Immature natural killer cell (primary cell): ENCODE measurements around the gene HRK. TPM values are rescaled to one million over a fixed set of nuclear protein-coding genes. Genes with fewer than 3 reads are reported as not detected.
A peak's percentile ranks its signal among the peaks of the same experiment; 100 is the strongest.

ENCODE experiments used
- DNase-seq, 3 donors: peaks; one replicate each; pipeline ENCODE4 v3.0.0; 2022; ENCODE audit warnings: mixed read lengths in 1 of 3
- H3K27ac Mint-ChIP-seq, 6 donors: one replicate each; pipeline ENCODE4 v1.8.0; 2020; ENCODE audit warnings: mixed read lengths in 6 of 6, mild to moderate bottlenecking in 5 of 6, inconsistent platforms in 4 of 6, moderate library complexity in 3 of 6
- H3K27me3 Mint-ChIP-seq, 3 donors: one replicate each; pipeline ENCODE4 v1.8.0; 2020 to 2021; ENCODE audit warnings: low read depth in 3 of 3, mild to moderate bottlenecking in 3 of 3, mixed read lengths in 3 of 3, moderate library complexity in 3 of 3, inconsistent platforms in 1 of 3
- H3K36me3 Mint-ChIP-seq, 3 donors: one replicate each; pipeline ENCODE4 v1.8.0; 2020; ENCODE audit warnings: mixed read lengths in 3 of 3, inconsistent platforms in 2 of 3, mild to moderate bottlenecking in 2 of 3
- H3K4me1 Mint-ChIP-seq, 2 donors: one replicate each; pipeline ENCODE4 v1.8.0; 2020; ENCODE audit warnings: inconsistent platforms in 2 of 2, mild to moderate bottlenecking in 2 of 2, mixed read lengths in 2 of 2, moderate library complexity in 1 of 2
- H3K4me3 Mint-ChIP-seq, 5 donors: one replicate each; pipeline ENCODE4 v1.8.0; 2020; ENCODE audit warnings: mild to moderate bottlenecking in 5 of 5, mixed read lengths in 5 of 5, inconsistent platforms in 3 of 5, moderate library complexity in 3 of 5
- H3K9me3 Mint-ChIP-seq, 6 donors: one replicate each; pipeline ENCODE4 v1.8.0; 2020; ENCODE audit warnings: mild to moderate bottlenecking in 6 of 6, mixed read lengths in 6 of 6, inconsistent platforms in 4 of 6, moderate library complexity in 3 of 6
- polyA plus RNA-seq, 3 donors: library from polyadenylated mRNA; unstranded; fragments of 300-500 nt; fragmentation: Illumina TruSeq; gene quantifications; one replicate each; pipeline ENCODE4 v1.2.3, GENCODE V29; 2021

Gene HRK
- polyA plus RNA-seq, 3 donors from 2014 or later: not detected

GRCh38 chr12:116916714-116917114, 35.5 kb upstream of the HRK start:
- H3K27ac Mint-ChIP-seq: peak overlapping the region; percentile 22 to 99 (median 86)
- no peaks in the 10 kb centered on the region for H3K9me3 Mint-ChIP-seq
- DNase-seq: peak; percentile 77 to 85 (median 80)
- H3K27me3 Mint-ChIP-seq: peaks cover 6 to 11% (median 8%) of the 10 kb centered on the region in 3 donors
- peaks cover 0 to 4% (median 0%) of the 10 kb centered on the region in 3 donors for H3K36me3 Mint-ChIP-seq
- peaks cover 55 to 87% of the 10 kb centered on the region in 2 donors for H3K4me1 Mint-ChIP-seq
- peak overlapping the region; percentile 42 to 77 (median 66) for H3K4me3 Mint-ChIP-seq

- Mint-ChIP-seq H3K4me3 (peak overlapping the region; percentile 42 to 77 (median 66)), H3K36me3 (peaks cover 0 to 4% (median 0%) of the 10 kb centered on the region in 3 donors), H3K4me1 (peaks cover 56 to 86% of the 10 kb centered on the region in 2 donors), H3K27me3 (peaks cover 6 to 11% (median 8%) of the 10 kb centered on the region in 3 donors), H3K9me3 (no peaks in the 10 kb centered on the region), H3K27ac (peak overlapping the region; percentile 22 to 99 (median 86))
- no peak for DNase-seq
Observed at GRCh38 chr12:116916122-116916521, 34.9 kb upstream of the HRK start.

GRCh38 chr12:116915326-116915725, 34.1 kb upstream of the HRK start:
- H3K36me3 Mint-ChIP-seq: peaks cover 0 to 4% (median 0%) of the 10 kb centered on the region in 3 donors
- peak overlapping the region in 1 of 6 donors; percentile 68 for H3K27ac Mint-ChIP-seq
- H3K9me3 Mint-ChIP-seq: no peaks in the 10 kb centered on the region
- peaks cover 52 to 84% of the 10 kb centered on the region in 2 donors for H3K4me1 Mint-ChIP-seq
- H3K27me3 Mint-ChIP-seq: peaks cover 8 to 12% (median 11%) of the 10 kb centered on the region in 3 donors
- H3K4me3 Mint-ChIP-seq: no peak overlapping the region
- DNase-seq: no peak

- peaks cover 4 to 9% (median 4%) of the 10 kb centered on the region in 3 donors for H3K27me3 Mint-ChIP-seq
- H3K9me3 Mint-ChIP-seq: no peaks in the 10 kb centered on the region
- DNase-seq: peak; percentile 79 to 81 (median 80)
- H3K4me3 Mint-ChIP-seq: peak within 1 kb of the TSS; percentile 84 to 95 (median 92)
- no peaks in the 10 kb centered on the region for H3K36me3 Mint-ChIP-seq
- H3K4me1 Mint-ChIP-seq: peaks cover 25 to 43% of the 10 kb centered on the region in 2 donors
- peak within 1 kb of the TSS; percentile 65 to 90 (median 83) for H3K27ac Mint-ChIP-seq
Observed at GRCh38 chr12:116910645-116911451, 29.6 kb upstream of the HRK start, which contains the start of gene FBXW8. Gene FBXW8, plus strand, starts transcription at chr12:116910950. Its CDS starts 88 bp downstream, at chr12:116911038.

- no peaks in the 10 kb centered on the region for H3K36me3 Mint-ChIP-seq
- H3K27me3 Mint-ChIP-seq: peaks cover 4 to 9% (median 7%) of the 10 kb centered on the region in 3 donors
- H3K4me3 Mint-ChIP-seq: peak overlapping the region; percentile 83 to 95 (median 92)
- no peaks in the 10 kb centered on the region for H3K9me3 Mint-ChIP-seq
- H3K27ac Mint-ChIP-seq: peak overlapping the region; percentile 65 to 90 (median 83)
- no peak for DNase-seq
- H3K4me1 Mint-ChIP-seq: peaks cover 20 to 37% of the 10 kb centered on the region in 2 donors
Observed at GRCh38 chr12:116910280-116910644, 29.0 kb upstream of the HRK start.

GRCh38 chr12:116906285-116906684, 25.0 kb upstream of the HRK start:
- peaks cover 0 to 1% (median 0%) of the 10 kb centered on the region in 6 donors for H3K9me3 Mint-ChIP-seq
- H3K27ac Mint-ChIP-seq: no peak overlapping the region
- H3K27me3 Mint-ChIP-seq: peaks cover 4 to 23% (median 10%) of the 10 kb centered on the region in 3 donors
- no peaks in the 10 kb centered on the region for H3K36me3 Mint-ChIP-seq
- H3K4me1 Mint-ChIP-seq: peaks cover 6 to 9% of the 10 kb centered on the region in 2 donors
- DNase-seq: no peak
- no peak overlapping the region for H3K4me3 Mint-ChIP-seq

GRCh38 chr12:116903818-116904217, 22.6 kb upstream of the HRK start:
- no peaks in the 10 kb centered on the region for H3K4me1 Mint-ChIP-seq
- H3K9me3 Mint-ChIP-seq: peaks cover 0 to 1% (median 0%) of the 10 kb centered on the region in 6 donors
- peaks cover 2 to 32% (median 7%) of the 10 kb centered on the region in 3 donors for H3K27me3 Mint-ChIP-seq
- no peak for DNase-seq
- no peak overlapping the region for H3K4me3 Mint-ChIP-seq
- H3K27ac Mint-ChIP-seq: peak overlapping the region in 1 of 6 donors; percentile 42
- no peaks in the 10 kb centered on the region for H3K36me3 Mint-ChIP-seq

GRCh38 chr12:116901612-116902011, 20.4 kb upstream of the HRK start:
- no peak overlapping the region for H3K27ac Mint-ChIP-seq
- H3K4me3 Mint-ChIP-seq: no peak overlapping the region
- no peaks in the 10 kb centered on the region for H3K4me1 Mint-ChIP-seq
- no peak for DNase-seq
- peaks cover 2 to 35% (median 2%) of the 10 kb centered on the region in 3 donors for H3K27me3 Mint-ChIP-seq
- peaks cover 0 to 1% (median 0%) of the 10 kb centered on the region in 6 donors for H3K9me3 Mint-ChIP-seq
- no peaks in the 10 kb centered on the region for H3K36me3 Mint-ChIP-seq

- no peak for DNase-seq
- Mint-ChIP-seq H3K4me3 (no peak overlapping the region), H3K27me3 (peaks cover 2 to 21% (median 4%) of the 10 kb centered on the region in 3 donors), H3K4me1 (no peaks in the 10 kb centered on the region), H3K9me3 (peaks cover 0 to 1% (median 0%) of the 10 kb centered on the region in 6 donors), H3K27ac (no peak overlapping the region), H3K36me3 (no peaks in the 10 kb centered on the region)
Observed at GRCh38 chr12:116898669-116899068, 17.4 kb upstream of the HRK start.

GRCh38 chr12:116897476-116897875, 16.2 kb upstream of the HRK start:
- no peaks in the 10 kb centered on the region for H3K4me1 Mint-ChIP-seq
- no peak for DNase-seq
- H3K36me3 Mint-ChIP-seq: no peaks in the 10 kb centered on the region
- H3K27me3 Mint-ChIP-seq: peaks cover 2 to 21% (median 6%) of the 10 kb centered on the region in 3 donors
- H3K4me3 Mint-ChIP-seq: no peak overlapping the region
- H3K27ac Mint-ChIP-seq: no peak overlapping the region
- H3K9me3 Mint-ChIP-seq: peaks cover 0 to 1% (median 0%) of the 10 kb centered on the region in 6 donors

- peaks cover 2 to 16% (median 4%) of the 10 kb centered on the region in 3 donors for H3K27me3 Mint-ChIP-seq
- no peaks in the 10 kb centered on the region for H3K36me3 Mint-ChIP-seq
- peaks cover 0 to 1% (median 0%) of the 10 kb centered on the region in 6 donors for H3K9me3 Mint-ChIP-seq
- H3K4me3 Mint-ChIP-seq: no peak overlapping the region
- no peak overlapping the region for H3K27ac Mint-ChIP-seq
- DNase-seq: no peak
- no peaks in the 10 kb centered on the region for H3K4me1 Mint-ChIP-seq
Observed at GRCh38 chr12:116896411-116896924, 15.2 kb upstream of the HRK start.

GRCh38 chr12:116894913-116895312, 13.7 kb upstream of the HRK start:
- H3K27ac Mint-ChIP-seq: no peak overlapping the region
- peaks cover 2 to 16% (median 4%) of the 10 kb centered on the region in 3 donors for H3K27me3 Mint-ChIP-seq
- H3K9me3 Mint-ChIP-seq: peaks cover 0 to 3% (median 0%) of the 10 kb centered on the region in 6 donors
- H3K36me3 Mint-ChIP-seq: no peaks in the 10 kb centered on the region
- no peak overlapping the region for H3K4me3 Mint-ChIP-seq
- H3K4me1 Mint-ChIP-seq: no peaks in the 10 kb centered on the region
- DNase-seq: no peak

GRCh38 chr12:116892349-116893140, 11.3 kb upstream of the HRK start:
- DNase-seq: no peak
- no peak overlapping the region for H3K27ac Mint-ChIP-seq
- H3K36me3 Mint-ChIP-seq: no peaks in the 10 kb centered on the region
- no peak overlapping the region for H3K4me3 Mint-ChIP-seq
- H3K4me1 Mint-ChIP-seq: no peaks in the 10 kb centered on the region
- H3K9me3 Mint-ChIP-seq: peaks cover 0 to 2% (median 0%) of the 10 kb centered on the region in 6 donors
- H3K27me3 Mint-ChIP-seq: peaks cover 0 to 6% (median 4%) of the 10 kb centered on the region in 3 donors
